GM12875 (cell line): Measurements from ENCODE around the gene IL12RB2.
"Not testable (repeated sequence)": the region's sequence is repeated elsewhere in the genome, so short reads cannot be mapped to it uniquely, and the experiment has no call there.

Experiments
- H3K4me3 ChIP-seq: one replicate; pipeline ENCODE4 v1.5.1; 2011; ENCODE audit warnings: low read depth, low read length, control low read depth
- CTCF ChIP-seq: IDR thresholded peaks from 2 replicates; pipeline ENCODE4 v1.5.1; 2011; ENCODE audit warnings: low read depth, mild to moderate bottlenecking, control low read depth, inconsistent platforms, low read length, moderate library complexity, borderline replicate concordance; ENCODE audit not compliant: insufficient read depth

Gene IL12RB2

GRCh38 chr1:67439277-67440029 is 131.8 kb downstream of the IL12RB2 start:
- no peak for TF ChIP-seq CTCF
- no peak overlapping the region for H3K4me3 ChIP-seq

DNA sequence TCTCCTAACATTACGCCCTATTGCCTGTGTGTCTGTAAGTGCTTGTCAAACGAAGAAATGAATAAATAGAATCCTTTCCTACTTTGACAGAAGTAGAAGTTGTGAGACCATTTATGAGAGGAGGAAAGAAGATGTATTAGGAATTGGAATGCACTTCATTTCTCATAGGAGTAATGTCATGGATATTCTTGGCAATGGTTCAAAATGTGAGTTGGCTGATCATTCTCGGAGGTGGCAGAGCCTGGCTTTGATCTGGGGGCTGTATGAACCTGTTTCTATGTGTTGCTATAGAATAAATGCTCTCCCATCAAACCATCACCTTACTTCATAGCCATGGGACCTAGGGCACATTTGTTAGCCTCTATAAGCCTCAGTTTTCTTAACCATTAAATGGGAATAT is 132.7 kb downstream of the IL12RB2 start:
- no peak overlapping the region for H3K4me3 ChIP-seq
- no peak for TF ChIP-seq CTCF

- TF ChIP-seq CTCF = no peak
These were observed 133.5 kb downstream of the IL12RB2 start for GRCh38 chr1:67441183-67441582.

GRCh38 chr1:67441739-67442281 is 134.1 kb downstream of the IL12RB2 start:
- TF ChIP-seq CTCF = no peak
- no peak overlapping the region for H3K4me3 ChIP-seq

More at GRCh38 chr1:67441183-67441582, 133.5 kb downstream of the IL12RB2 start:
- no peak overlapping the region for H3K4me3 ChIP-seq

GRCh38 chr1:67446014-67446413 is 138.3 kb downstream of the IL12RB2 start:
- not testable (repeated sequence) for H3K4me3 ChIP-seq
